ENCODE measurements around the gene RTN4RL2. TPM values are rescaled to one million over a fixed set of nuclear protein-coding genes. Genes with fewer than 3 reads are reported as not detected.
"Not testable (repeated sequence)": the region's sequence is repeated elsewhere in the genome, so short reads cannot be mapped to it uniquely, and the experiment has no call there.

RTN4RL2 gene
- total and polyA plus RNA-seq, 9 donors = 0.23 to 2.0 (median 0.68) TPM; not detected in 1

GRCh38 chr11:57440744-57441414 lies 19.4 kb upstream of the RTN4RL2 start:
- no peaks in the 10 kb centered on the region for H3K36me3 ChIP-seq
- no peak overlapping the region for H3K27ac ChIP-seq
- WGBS, 3 donors = 87 to 94% (median 90%) methylated on average over 4 of the region's 4 CpGs

DNA sequence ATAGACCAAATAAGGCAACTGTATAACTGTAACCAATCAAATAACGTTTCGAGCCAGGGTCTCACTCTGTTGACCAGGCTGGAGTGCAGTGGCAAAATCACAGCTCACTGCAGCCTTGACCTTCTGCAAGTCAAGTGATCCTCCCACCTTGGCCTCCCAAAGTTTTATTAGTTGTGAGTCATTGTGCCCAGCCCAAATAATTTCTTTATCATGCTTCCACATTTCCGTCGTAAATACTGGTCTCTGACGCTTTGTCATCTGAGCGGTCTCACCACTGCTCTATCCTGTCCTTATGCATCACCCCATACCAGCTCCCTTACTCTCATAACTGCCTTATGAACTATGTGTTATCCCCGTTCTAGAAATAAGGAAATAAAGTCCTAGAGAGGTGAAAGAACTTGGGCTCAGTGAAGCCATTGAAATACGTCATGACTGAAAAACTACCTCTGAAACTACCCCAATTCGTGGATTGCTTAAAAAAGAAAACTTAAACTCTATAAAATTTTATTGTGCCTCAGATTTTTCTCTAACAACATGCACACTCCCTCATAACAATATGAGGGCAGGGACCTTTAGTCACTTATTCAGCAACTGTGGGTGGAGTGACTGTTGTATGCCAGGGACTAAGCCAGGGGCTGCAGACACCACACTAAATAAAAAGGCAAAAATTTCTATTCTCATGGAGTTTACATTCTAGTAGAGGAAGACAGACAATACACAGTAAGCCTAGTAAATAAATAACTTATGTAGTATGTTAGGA lies 15.8 kb upstream of the RTN4RL2 start:
- intact Hi-C loops (cut with DNase I) = no loop called here
- Histone ChIP-seq H3K27me3 (no peaks in the 10 kb centered on the region), H3K9me3 (no peaks in the 10 kb centered on the region), H3K4me1 (ENCODE audit: insufficient read depth) (no peaks in the 10 kb centered on the region), H3K4me3 (no peak overlapping the region), H3K27ac (no peak overlapping the region), H3K36me3 (no peaks in the 10 kb centered on the region)
- no peak for DNase-seq
- TF ChIP-seq EP300 (IDR thresholded peaks at IDR 0.05) (no peak), POLR2A (IDR thresholded peaks at IDR 0.05) (no peak)
- TF ChIP-seq, protein P1, sequence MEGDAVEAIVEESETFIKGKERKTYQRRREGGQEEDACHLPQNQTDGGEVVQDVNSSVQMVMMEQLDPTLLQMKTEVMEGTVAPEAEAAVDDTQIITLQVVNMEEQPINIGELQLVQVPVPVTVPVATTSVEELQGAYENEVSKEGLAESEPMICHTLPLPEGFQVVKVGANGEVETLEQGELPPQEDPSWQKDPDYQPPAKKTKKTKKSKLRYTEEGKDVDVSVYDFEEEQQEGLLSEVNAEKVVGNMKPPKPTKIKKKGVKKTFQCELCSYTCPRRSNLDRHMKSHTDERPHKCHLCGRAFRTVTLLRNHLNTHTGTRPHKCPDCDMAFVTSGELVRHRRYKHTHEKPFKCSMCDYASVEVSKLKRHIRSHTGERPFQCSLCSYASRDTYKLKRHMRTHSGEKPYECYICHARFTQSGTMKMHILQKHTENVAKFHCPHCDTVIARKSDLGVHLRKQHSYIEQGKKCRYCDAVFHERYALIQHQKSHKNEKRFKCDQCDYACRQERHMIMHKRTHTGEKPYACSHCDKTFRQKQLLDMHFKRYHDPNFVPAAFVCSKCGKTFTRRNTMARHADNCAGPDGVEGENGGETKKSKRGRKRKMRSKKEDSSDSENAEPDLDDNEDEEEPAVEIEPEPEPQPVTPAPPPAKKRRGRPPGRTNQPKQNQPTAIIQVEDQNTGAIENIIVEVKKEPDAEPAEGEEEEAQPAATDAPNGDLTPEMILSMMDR (IDR thresholded peaks at IDR 0.05) = no peak
- WGBS, 3 donors = 52 to 60% (median 60%) methylated on average over 9 of the region's 9 CpGs

More at GRCh38 chr11:57440744-57441414, 19.4 kb upstream of the RTN4RL2 start:
- Histone ChIP-seq H3K4me3 (no peak overlapping the region), H3K4me1 (ENCODE audit: insufficient read depth) (no peaks in the 10 kb centered on the region), H3K27me3 (no peaks in the 10 kb centered on the region), H3K9me3 (no peaks in the 10 kb centered on the region)
- TF ChIP-seq EP300 (IDR thresholded peaks at IDR 0.05) = no peak
- TF ChIP-seq POLR2A (IDR thresholded peaks at IDR 0.05) = no peak
- TF ChIP-seq, protein P1 (IDR thresholded peaks at IDR 0.05) = no peak
- DNase-seq = no peak
- intact Hi-C loops (cut with DNase I) = no loop called here

DNA sequence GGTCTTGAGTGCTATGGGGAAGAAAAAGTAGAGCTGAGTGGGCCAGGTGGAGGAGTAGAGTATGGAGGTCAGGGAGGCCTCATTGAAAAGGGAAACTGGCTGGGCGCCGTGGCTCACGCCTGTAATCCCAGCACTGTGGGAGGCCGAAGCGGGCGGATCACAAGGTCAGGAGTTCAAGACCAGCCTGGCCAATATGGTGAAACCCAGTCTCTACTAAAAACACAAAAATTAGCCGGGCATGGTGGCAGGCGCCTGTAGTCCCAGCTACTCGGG lies 15.3 kb upstream of the RTN4RL2 start:
- DNase-seq; H3K27ac ChIP-seq; H3K27me3 ChIP-seq; H3K4me3 ChIP-seq; H3K9me3 ChIP-seq; intact Hi-C loops (cut with DNase I); H3K36me3 ChIP-seq; H3K4me1 ChIP-seq (ENCODE audit: insufficient read depth): not testable (repeated sequence)
- WGBS, 3 donors = 55 to 69% (median 65%) methylated on average over 9 of the region's 9 CpGs

GRCh38 chr11:57446055-57446454 lies 14.3 kb upstream of the RTN4RL2 start:
- intact Hi-C loops (cut with DNase I) = no loop called here
- no peak overlapping the region for H3K4me3 ChIP-seq
- 59 to 71% (median 59%) methylated on average over 1 of the region's 1 CpG for WGBS, 3 donors
- H3K4me1 ChIP-seq (ENCODE audit: insufficient read depth) = no peaks in the 10 kb centered on the region
- no peak for DNase-seq
- no peak overlapping the region for H3K27ac ChIP-seq
- H3K36me3 ChIP-seq = no peaks in the 10 kb centered on the region
- TF ChIP-seq EP300 (IDR thresholded peaks at IDR 0.05) (no peak), POLR2A (IDR thresholded peaks at IDR 0.05) (no peak)
- TF ChIP-seq, protein P1 (IDR thresholded peaks at IDR 0.05) = no peak
- no peaks in the 10 kb centered on the region for H3K27me3 ChIP-seq
- H3K9me3 ChIP-seq = no peaks in the 10 kb centered on the region

Measured in ovary (tissue), 9 donors.